ENCODE measurements around the gene ARMC2.

DNA sequence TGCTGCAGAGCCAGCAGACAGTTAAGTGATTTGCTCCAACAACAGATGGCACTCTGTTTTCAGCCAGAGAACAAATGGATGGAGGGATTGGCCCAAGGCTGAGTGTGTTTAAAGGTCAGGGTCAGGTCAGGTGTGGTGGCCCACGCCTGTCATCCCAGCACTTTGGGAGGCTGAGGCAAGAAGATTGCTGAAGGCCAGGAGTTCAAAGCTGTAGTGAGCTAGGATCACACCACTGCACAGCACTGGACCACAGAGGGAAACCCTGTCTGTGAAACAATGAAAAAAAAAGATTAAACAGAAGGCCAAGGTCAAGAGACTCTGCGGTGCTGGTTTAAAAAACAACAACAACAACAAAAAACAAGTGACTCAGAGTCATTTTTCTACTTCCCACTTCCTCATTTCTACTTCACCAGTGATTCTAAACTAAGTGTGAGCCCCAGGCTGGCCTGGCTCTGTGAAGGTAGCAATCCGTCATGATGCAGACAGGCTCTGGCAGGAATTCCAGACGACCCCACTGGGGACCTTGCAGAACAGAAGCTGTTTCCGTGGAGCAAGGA is 42.5 kb upstream of the ARMC2 start:
- no peak for TF ChIP-seq EZH2 (IDR thresholded peaks at IDR 0.05; ENCODE audit: insufficient read depth, poor library complexity, severe bottlenecking)
- TF ChIP-seq EZH2phosphoT487 (IDR thresholded peaks at IDR 0.05; ENCODE audit: insufficient read depth, low read depth), result no peak

Measured in GM23248 (cell line).